GM20431 (cell line): ENCODE measurements around the gene ZFX.

Experiments used
- in situ Hi-C: fragments of 300-500 bp; cut with MseI, MboI; formaldehyde crosslinking; loops from one replicate; pipeline ENCODE4 v1.15.0; 2020; ENCODE audit warnings: low sequenced_read_pairs; ENCODE audit not compliant: unreplicated experiment

ZFX gene

DNA sequence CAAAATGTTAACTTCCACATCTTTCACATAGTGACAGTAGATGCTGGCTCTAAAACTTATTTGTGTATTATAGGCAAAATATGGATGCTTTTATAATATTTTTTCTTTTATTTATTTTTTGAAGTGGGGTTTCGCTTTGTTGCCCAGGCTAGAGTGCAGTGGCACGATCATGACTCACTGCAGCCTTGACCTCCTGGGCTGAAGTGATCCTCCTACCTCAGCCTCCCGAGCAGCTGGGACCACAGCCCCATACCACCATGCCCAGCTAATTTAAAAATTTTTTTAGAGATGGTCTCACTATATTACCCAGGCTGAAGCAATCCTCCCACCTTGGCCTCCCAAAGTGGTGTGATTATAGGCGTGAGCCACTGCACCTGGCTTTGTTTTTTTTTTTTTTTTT is 48.6 kb downstream of the ZFX start:
- in situ Hi-C loops = no loop called here

DNA sequence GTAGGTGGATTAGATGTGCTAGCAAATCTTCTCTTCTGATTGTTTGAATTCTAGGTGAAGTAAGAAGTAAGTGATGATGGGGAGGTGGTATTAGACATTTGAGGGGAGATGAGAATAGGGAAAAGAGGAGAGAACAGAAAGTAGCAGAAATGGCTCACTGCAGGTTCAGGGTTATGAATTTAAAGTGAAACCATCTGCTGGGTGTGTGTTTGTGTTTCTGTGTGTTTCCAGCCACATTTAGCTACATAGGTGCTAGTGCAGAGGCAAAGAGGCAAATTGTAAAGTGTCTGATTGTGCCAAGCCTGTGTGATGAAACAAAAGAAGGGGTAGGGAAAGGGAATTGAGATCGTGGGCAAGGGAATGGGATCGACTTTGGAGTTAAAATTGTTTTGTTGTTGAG is 50.6 kb downstream of the ZFX start:
- in situ Hi-C loops = no loop called here

DNA sequence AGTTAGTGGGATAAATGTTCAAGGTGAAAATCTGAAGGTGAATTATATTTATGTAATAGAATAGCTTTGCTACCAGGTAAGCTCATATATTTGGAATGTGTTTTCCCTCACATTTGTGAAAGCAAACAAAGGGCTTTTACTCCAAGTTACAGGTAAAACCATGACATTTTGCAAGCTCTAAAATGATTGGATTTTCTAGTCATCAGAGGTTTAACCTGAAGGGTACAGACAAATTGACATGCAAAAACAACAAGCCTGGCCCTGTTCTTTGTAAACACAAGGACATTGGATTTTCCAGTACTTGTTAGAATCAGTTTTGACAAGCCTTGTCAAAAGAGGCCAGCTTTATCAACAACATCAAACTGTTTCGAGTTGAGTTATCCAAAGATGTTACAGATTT is 51.7 kb downstream of the ZFX start:
- in situ Hi-C loops = no loop called here

DNA sequence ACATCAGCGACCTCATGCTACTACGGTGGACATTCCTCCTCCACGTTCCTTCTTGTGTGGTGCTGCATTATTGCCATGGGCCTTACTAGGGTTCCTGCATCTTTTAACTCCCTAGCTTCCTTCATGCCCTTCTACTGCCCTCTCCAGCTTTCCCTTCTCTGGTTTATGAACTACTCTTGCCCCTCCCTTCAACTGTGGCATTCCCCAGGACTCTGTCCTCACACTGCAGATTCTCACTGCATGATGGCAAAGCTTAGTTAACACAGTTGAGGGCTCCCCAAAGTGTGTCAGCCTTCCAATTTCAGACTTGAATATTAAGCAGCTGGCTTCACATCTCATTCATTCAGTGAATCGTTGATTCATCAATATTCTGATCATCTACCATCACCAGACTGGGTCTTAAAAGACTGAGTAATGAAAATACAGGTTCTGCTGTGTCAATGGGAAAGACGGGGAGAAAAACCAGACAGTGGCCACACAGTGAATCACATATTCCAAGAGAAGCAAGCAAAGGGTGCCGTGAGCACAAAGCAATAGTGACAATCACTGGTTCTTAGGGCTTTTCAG is 53.0 kb downstream of the ZFX start:
- in situ Hi-C loops = no loop called here

DNA sequence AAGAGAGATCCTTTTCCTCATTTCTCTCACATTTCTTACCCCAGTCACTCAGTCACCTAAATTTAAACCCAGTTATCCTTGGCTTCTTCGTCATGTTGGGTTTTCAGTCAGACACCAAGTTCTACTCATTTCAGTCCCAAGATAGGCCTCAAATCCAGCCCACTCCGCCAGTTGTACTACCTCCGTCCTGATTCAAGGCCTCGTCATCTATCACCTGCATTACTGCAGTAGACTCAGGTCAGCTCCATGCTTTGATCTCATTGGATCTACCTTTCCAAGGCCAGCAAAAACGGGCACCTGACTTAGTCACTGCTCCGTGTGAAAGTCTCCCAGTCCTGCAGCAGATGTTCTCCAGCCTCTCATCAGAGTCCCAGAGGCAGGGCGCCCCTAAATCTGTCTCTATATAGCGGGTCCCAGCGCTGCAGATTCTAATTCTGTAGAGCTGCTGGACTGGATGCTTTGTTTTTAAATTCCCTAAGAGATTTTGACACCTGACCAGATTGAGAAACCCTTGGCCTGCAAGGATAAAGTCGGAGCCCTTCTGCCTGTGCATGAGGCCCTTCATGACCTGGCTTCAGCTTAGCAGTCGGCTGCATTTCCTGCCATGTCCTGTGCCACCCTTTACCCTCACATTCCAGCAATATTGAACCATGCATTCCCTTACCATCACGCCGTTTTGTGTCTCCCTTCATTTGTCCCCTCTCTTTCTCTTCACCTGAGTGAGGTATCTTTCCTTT is 53.7 kb downstream of the ZFX start:
- in situ Hi-C loops = no loop called here

DNA sequence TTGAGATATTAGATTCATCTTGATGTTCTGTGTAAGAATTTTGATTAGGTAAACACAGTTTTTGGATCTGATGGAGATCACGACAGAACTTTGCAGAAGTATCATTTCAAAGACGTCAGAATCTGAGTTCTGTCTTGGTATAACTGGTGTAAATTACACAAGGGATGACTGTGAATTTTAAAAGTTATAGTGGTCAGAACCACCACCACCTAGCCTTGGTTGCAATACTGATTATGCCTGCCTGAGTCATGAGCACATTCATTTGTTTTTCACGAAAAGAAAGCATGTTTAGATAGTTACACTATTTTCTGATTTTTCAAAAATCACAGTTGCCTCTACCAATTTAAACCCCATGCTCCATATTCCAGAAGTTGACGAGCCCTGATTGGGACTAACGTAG is 54.8 kb downstream of the ZFX start:
- in situ Hi-C loops = no loop called here

DNA sequence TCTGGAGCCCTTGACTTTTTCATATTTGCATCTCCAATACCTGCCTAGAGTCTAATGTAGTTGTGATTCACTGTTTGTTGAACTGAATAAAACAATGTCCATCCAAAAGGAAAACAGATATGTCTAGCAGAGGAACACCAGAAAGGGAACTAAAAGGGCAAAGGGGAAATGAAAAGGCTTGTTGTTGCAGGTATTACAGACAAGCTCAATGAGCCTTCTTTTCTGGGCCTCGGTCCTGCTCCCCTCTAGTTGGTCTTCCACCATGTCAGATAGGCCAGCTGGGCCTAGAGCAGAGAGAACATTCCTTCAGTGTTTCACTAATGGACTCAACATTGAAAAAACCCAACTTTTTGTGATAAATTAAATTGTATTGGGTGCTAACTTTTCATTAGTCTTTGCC is 55.4 kb downstream of the ZFX start:
- in situ Hi-C loops = no loop called here

DNA sequence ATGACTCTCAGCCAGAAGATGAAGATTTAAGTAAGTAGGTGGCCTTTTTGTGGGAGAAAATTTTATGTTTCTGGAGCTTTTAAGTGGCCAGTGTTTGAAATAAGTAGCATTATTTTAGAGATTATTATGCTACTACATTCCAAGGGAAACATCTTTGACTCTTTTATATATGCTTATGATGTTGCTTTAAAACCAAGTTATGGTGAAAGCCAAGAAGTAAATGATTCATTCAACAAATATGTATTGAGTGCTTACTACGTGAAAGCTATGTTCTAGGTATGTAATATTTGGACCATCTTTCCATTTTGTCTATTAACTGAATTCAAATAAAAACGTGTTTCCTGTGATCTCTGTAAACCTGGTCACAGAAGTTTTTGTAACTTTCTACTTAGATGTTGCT is 58.3 kb downstream of the ZFX start:
- in situ Hi-C loops = no loop called here

DNA sequence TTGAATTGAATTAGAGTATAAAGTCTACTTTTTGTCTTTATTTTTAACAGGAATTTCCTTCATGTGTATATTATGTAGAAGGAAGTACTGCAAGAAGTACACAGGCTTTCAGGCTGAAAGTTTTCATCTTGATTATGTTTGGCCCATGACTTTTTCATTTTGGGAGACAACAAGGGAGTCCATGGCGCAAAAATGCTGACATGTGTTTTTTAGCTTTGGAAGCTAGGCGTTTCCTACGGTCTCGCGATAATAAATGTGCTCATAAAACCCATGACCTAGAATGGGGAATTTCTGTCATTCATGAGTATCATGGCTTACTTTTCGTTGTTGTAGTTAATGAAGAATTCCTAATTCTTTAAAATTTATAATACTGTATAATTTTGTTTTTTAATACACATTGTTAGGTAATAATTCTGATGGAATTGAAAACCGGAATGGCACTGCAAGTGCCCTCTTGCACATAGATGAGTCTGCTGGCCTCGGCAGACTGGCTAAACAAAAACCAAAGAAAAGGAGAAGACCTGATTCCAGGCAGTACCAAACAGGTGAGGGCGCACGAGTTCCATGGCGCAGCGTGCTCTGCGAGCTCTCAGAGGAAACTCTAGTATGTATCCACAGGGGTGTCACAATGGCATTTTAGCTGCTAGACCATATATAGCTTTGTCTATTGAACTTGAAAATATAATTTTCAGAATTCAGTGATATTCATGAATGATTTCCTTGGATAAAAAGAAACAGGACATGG is 59.1 kb downstream of the ZFX start:
- in situ Hi-C loops = no loop called here

DNA sequence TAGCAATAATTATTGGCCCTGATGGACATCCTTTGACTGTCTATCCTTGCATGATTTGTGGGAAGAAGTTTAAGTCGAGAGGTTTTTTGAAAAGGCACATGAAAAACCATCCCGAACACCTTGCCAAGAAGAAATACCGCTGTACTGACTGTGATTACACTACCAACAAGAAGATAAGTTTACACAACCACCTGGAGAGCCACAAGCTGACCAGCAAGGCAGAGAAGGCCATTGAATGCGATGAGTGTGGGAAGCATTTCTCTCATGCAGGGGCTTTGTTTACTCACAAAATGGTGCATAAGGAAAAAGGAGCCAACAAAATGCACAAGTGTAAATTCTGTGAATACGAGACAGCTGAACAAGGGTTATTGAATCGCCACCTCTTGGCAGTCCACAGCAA is 60.7 kb downstream of the ZFX start:
- in situ Hi-C loops = no loop called here

DNA sequence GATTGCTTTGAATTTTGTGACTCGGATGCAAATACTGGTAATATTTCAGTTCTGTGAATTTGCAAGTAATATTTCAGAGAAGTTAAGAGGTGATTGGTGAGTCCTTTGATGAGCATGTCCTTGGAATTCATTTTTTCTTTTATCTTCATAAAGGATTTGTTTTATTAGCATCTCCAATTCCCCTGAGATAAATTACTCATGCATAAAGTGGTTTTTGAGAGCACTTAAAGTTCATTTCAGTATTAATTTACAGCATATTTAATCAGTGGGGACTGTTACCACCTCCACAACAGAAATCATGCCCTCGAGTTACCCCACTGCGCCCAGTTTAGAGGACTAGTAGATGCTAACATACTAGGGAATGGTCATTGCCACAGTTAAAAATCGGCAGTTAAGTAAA is 65.0 kb downstream of the ZFX start:
- in situ Hi-C loops = no loop called here

DNA sequence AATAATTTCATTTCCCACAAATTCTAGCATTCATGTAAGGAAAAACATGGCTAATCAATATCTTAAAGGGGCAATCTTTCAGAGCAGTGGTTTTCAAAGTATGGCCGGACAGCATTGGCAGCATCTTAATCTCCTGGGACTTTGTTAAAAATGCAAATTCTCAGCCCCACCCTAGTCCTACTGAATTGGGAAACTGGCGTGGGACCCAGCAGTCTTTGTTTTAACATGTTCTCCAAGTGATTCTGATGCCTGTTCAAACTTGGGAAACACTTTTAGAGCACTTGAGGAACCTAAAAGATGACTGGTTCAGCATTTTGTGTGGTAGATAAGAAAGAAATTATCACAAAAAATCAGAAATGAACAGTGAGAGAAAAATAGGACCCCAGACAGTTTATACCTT is 65.7 kb downstream of the ZFX start:
- in situ Hi-C loops = no loop called here

DNA sequence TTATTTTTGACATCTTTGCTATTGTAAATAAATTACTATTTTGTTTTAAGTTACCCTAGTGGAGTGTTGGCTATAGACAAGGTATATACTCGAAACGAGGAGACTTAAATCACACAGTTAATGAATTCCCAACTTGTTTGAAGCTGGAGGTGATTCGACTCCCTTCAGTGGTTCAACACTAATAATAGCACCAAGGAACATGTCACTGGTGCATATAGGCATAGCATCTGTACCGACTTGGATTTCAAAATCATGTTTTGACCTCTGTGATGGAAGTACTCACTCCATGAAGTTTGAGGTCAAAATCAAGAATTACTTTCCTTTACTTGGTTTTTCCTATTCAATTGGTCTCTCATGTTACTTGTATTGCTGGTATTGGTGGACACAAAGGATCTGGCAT is 66.5 kb downstream of the ZFX start:
- in situ Hi-C loops = no loop called here

DNA sequence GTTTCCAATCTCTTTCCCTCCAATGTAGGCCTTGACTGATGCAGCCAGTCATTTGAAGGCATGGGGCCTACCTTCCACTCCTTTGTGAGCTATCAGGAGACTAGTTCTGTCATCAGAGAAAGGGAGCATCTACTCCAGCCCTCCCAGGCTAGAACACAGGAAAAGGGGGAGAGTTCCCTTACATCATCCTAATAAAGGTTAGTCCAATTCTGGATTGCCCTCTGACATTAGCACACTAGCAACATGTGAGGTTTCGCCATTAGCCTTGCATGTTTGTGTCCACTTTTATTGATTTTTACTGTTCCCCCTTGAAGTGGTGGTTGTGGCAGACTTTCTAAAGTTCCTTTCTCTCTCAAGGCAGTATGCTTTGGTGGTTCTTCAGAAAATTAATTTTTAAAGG is 67.3 kb downstream of the ZFX start:
- in situ Hi-C loops = no loop called here

DNA sequence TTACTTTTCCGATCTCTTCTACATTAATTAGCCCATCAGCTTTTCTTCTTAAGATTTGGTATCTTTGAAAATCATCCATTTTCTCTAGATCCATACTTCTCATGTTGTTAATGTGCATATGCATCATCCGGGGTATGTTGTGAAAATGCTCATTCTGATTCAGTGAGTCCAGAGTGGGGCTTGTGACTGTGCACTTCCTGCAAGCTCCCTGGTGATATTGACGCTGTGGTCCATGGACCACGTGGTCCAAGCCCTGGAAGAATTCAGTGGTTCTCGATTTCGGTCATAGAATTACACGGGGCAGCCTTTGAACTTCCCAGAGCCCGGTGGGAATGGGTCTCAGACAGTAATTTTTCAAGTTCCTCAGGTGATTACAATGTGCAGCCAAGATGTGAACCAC is 69.8 kb downstream of the ZFX start:
- in situ Hi-C loops = no loop called here

DNA sequence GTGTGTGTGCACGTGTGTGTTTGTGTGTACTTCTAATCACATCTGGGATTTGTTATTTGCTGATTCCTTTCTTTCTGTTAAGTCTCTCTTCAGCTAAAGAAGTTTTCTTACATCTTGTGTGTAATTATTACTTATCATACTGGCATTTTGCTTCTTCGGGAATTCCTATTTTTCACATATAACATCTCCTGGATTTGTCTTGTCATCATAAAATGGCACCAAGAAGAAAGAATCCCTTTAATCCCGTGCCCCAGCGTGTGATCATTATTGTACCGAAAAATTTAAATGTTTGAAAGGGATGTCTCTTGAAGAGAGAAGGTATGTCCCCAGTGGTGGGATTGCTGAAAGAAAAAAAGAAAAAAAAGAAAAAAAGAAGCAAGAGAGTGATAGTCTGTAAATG is 72.3 kb downstream of the ZFX start:
- in situ Hi-C loops = no loop called here

DNA sequence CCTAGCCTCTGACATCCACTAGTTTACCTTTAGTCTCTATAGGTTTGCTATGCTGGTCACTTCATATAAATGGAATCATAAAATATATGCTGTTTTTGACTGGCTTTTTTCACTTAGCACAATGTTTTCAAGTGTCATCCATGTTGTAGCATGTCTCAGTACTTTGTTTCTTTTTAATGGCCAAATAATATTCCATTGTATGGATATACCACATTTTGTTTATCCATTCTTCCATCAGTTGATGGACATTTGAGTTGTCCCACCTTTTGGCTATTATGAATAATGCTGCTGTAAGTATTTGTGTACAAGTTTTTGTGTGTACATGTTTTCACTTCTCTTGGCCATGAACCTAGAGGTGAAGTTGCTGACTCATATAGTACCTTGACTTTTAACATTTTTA is 75.7 kb downstream of the ZFX start:
- in situ Hi-C loops = loop anchor here (25.0 kb wide), 1 partner anchor 138 kb away; no protein-coding TSS in a partner anchor

DNA sequence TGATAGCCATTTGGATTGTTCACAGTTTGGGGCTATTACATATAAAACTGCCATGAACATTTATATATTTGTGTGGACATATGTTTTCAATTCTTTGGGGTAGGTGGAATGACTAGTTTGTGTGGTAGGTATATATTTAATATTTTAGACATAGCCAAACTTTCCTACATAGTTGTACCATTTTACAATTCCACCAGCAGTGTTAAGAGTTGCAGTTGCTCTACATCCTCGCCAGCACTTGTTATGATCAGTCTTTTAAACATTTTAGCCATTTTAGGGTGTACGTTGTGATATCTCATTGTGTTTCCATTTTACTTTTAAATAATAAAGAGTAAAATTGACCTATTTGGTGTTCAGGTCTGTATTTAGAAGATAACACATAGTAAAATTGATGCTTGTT is 76.6 kb downstream of the ZFX start:
- in situ Hi-C loops = loop anchor here (25.0 kb wide), 1 partner anchor 139 kb away; no protein-coding TSS in a partner anchor

DNA sequence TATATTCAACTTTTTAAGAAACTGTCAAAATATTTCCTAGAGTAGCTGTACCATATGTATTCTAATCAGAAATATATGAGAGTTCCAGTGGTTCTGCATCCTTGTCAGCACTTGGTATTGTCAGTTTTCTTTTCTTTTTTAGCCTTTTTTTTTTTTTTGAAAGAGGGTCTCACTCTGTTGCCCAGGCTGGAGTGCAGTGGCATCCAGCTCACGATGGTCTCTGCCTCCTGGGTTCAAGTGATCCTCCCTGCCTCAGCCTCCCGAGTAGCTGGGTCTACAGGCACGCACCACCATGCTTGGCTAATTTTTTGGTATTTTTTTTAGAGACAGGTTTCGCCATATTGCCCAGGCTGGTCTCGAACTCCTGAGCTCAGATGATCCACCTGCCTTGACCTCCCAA is 79.1 kb downstream of the ZFX start:
- in situ Hi-C loops = loop anchor here (25.0 kb wide), 1 partner anchor 141 kb away; no protein-coding TSS in a partner anchor

DNA sequence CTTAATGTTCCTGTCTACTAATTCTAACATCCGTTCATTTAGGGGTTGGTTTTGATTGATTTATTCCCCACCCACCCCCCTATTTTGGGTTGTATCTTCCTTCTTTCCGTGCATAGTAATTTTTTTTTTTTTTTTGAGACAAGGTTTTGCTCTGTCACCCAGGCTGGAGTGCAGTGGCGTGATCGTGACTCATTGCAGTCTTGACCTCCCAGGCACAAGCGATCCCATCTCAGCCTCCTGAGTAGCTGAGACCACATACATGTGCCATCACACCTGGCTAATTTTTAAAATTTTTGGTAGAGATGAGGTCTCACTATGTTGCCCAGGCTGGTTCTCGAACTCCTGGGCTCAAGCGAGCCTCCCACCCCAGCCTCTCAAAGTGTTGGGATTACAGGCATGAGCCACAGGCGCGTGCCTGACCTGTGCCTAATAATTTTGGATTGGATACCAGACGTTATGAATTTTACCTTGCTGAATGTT is 79.9 kb downstream of the ZFX start:
- in situ Hi-C loops = loop anchor here (25.0 kb wide), 1 partner anchor 142 kb away; no protein-coding TSS in a partner anchor

DNA sequence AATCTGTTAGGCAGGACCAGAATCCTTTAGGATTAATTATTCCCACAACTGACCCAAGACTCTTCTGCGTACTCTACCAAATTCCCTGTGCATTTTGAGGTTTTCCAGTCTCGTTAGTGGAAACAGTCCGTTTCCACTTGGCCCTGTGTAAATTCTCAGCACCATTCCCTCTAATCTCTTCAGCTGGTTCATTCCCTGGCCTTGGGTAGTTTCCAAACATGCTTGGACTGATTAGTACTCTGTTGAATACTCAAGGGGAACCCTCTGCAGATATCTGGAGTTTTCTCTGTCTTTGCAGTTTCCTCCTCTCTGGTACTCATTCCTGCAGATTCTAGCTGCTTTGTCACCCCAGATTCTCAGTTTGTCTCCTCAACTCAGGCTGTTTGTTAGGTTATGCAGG is 80.4 kb downstream of the ZFX start:
- in situ Hi-C loops = loop anchor here (25.0 kb wide), 1 partner anchor 143 kb away; no protein-coding TSS in a partner anchor
